HG03439 (cell line): Measurements from ENCODE around the gene PDE11A.
"Not testable (repeated sequence)": the region's sequence is repeated elsewhere in the genome, so short reads cannot be mapped to it uniquely, and the experiment has no call there.

ENCODE experiments used
- ATAC-seq: cut with Tn5 transposase; IDR thresholded peaks from one replicate; pipeline ENCODE4 v1.9.1; 2021; ENCODE audit warnings: mild to moderate bottlenecking, moderate library complexity; ENCODE audit not compliant: unreplicated experiment

Gene PDE11A

DNA sequence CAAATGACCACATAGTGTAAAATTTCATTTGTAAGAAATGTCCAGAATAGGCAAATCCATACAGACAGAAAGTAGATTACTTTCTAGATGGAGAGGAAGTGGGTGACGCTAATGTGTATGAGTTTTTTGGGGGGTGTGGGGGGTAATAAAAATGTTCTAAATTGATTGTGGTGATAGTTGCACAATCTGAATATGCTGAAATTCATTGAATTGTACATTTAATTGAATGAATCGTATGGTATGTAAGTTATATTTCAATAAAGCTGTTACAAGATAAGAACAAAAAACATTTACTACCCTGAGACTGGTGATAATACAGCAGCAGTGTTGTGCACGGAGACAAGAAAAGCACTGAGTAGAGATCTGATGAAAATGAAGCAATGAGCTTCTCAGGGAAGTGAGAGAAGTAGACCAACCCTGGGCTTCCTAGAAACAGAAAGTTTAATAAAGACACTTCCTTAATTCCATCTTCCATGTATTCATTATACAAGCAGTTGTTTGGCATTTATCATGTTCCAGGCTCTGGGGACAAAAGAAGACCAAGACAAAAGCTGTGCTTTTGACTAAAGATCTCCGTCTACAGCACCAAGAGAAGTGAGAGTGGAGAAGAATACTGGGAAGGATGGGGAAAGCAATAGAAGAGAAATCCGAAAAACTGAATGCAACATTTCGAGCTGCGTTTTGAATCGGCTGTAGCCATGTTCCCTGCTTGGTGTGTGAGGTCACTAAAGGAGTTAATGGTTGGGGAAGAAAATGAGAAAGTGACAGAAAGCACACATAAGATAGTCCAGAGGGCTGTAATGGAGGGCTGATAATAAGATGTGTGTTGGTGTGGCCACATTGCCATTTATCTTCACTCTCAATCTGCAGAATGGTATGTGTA, 1.8 kb upstream of the PDE11A start:
- no peak for ATAC-seq

DNA sequence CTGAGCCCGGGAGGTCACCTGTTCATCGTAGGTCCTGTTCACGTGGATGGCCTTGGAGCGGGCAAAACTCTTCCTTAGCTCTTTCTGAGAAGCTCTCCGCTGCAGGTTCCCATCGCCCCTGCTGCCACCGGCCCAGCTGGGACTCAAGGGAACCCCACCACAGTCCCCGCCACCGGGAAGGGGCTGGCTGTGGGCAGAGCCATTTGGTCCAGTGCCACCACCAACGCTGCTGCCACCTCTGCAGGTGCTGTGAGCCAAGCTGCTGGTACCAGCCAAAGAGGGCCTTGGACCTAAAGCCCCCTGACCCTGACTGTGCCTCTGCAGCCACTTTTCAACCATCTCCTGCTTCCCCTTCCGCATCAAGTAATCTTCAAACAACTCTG, 586 bp downstream of the PDE11A start:
- ATAC-seq, result no peak

DNA sequence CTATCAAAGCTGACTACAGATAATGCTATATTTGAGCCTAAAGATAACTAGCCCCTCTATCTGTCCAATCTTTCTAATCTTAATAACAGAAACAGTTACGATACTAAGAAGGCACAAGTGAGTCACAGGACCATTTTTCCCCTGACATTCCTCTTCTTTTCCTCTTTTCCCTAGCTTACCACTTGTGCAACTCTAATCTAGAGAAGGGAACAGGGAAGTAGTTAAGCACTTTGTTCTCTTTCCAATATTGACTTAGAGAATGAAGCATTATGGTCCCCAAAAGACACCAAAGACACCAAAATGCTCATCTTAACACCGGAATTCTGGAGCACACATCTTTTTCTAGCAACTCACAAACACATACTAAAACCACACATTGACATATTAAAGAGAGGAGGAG, 1.8 kb downstream of the PDE11A start:
- ATAC-seq, result no peak

DNA sequence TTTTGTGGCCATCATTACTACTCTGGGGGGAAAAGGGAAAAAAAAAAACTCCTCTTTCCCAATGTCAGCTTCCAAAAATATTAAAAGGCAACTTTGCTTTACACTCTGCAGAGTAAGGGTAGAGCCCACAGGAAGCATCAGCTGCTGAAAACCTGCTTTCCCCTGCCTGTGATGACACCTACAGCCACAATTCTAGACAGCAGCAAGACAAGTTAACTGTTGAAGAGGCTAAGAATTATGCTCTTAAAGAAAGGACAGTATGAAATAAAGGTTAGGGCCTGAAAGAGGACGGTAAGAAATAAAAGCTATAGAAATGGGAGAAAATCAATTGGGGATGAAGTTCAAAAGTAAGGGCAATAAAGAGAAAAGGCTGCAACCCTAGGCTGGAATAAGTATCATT, 3.0 kb downstream of the PDE11A start:
- ATAC-seq, result no peak

DNA sequence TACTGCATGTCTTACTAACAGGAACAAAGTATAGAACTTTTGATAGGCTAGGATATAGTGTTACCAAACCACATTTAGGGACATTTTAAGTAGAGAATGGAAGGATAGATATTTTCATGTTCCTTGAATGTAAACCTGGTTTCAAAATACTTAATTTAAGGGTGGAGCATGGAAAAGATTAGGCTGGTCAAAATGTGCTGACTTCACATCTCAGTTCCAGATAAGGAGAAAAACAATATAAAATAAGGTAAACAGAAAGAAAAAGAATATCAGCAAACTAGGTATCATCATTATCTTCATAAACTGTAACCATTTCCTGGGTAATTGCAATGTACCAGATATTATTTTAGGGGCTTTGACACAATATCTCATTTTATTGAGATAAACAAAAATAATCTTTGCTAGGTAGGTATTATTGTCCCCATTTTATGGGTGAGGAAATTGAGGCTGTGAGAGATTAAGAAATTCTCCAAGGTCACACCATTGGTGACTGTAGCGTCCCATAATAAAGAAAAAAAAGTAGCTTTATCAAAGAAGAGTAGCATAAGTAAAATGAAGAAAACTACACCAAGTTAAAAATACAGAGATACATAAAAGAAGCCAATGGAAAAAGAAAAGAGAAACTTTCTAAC, 3.6 kb downstream of the PDE11A start:
- no peak for ATAC-seq

DNA sequence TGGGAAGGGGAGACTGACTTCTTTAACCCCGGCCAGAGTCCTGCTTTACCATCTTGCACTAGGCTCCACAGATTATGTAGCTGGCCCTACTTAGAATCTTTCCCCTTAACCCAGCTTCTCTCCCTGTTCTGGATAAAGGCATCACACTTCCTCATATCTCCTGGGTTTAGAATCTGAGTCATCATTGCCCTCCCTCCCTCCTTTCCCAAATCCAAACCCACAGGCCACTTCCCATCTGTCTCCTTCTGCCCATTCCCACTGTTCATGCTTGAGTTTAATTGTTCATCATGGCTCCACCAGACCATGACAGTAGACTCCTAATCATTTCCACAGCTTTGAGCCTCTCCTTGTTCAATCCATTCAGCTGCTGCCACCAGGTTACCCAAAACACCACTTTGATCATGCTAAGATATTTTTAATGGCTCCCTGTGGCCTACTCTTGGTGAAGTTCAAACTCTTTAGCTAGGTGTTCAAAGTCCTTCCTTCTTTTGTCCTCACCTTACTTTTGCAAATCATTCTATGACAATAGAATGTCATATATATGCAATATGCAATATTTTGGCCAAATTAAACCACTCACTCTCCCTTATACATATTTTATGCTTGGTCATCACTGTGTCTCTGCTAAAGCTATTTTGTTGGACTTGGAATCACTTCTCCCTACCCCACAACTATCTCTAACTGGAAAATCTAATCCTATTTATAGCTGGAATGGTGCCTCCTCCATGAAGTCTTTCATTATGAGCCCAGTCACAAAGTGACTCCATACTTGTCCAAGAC, 5.5 kb downstream of the PDE11A start:
- ATAC-seq, result no peak

DNA sequence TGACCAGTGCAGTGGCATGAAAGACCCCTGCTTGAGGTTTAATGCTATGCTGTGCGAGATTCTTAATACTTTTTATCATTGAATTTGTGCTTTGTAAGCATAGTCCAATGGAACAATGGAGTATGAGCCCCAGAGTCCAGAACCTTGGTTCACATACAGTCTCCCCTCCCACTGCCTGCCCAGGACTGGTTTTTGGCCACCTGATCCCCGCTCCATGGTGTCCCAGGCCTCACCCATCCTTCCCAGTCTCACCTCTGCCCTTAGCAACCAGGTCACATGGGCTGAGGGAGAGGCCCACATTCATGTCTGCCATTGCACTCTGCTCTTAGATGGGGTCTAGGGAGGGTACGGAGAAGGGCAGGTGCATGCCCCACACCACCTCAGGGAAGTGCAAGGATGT, 6.3 kb downstream of the PDE11A start:
- no peak for ATAC-seq

DNA sequence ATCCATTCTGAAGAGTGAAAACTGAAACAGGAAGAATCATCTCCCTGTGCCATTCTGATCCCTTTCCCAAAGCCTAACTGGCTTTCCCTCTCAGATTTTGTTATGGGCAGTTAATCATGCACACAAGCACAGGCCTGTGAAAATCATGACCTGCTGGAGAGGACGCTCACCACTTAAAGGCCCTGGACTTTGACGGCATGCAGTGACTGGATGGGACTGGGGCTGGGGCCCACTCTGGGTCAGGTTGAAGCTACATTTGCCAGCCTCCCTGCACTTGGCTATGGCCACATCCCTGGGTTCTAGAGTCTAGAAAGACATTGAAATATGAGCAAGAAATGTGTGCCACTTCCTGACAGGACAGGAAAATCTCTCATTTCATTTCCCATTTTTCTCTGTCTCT, 12.9 kb downstream of the PDE11A start:
- no peak for ATAC-seq

DNA sequence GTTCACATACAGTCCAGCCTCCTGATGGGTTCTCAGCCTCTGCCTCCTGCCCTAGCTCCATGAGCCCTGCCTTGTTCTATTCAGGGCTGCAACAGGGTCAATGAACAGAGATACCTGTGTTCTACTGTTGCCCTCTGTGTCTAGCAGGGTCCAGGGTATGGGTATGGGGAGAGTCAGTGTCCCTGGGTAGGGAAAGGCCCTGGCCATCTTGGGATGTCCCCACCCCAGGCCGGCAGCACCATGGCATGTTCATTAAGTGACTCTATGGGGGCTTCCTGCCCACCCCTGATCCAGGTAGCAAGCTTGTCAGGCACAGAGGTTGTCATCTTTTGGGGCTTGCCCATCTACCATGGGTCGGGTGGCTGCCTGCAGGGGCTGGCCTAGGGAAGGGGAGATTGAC, 13.5 kb downstream of the PDE11A start:
- no peak for ATAC-seq

DNA sequence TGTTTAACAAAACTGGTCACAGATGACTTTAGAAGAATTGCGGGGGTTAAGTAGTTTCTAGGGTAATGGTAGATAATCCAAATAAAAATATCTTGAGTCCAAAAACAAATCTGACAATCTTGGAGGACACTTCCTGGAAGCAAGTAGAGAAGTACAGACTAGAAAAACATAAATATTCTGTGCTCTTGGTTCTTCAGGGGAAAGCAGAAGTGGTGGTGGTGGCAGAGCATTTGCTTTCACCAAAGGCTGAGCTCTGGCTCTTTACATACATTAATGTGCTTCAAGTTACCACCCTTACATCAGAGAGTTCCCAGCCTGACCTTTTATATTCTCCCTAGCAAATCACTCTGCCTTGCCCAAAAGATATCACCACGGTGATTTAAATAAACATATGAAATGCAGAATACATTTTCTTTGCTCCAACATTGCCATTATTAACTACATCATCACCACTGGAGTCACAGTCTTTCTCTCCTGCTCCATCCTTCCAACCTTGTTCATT, 15.3 kb downstream of the PDE11A start:
- ATAC-seq, result no peak

DNA sequence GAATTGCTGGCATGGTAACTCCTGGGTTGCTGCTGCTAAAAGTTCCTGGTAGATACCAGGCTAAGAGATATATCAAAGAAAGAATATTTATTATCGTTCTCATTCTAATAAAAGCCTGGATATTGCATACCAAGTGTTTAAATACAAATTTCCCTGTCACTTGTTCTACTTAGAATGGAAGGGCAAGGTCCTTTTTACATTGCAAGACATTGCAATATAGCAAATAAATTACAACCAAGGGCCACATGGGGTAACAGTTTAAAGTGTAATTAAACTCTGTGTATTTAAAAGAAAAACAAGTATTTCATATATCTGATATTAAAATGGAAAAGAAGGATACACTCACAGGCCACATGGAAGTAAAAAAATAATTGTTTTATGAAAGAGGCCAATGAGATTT, 16.2 kb downstream of the PDE11A start:
- no peak for ATAC-seq

DNA sequence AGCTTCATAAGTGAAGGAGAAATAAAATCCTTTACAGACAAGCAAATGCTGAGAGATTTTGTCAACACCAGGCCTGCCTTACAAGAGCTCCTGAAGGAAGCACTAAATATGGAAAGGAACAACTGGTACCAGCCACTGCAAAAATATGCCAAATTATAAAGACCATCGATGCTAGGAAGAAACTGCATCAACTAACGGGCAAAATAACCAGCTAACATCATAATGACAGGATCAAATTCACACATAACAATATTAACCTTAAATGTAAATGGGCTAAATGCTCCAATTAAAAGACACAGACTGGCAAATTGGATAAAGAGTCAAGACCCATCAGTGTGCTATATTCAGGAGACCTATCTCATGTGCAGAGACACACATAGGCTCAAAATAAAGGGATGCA, 21.3 kb downstream of the PDE11A start:
- not testable (repeated sequence) for ATAC-seq

DNA sequence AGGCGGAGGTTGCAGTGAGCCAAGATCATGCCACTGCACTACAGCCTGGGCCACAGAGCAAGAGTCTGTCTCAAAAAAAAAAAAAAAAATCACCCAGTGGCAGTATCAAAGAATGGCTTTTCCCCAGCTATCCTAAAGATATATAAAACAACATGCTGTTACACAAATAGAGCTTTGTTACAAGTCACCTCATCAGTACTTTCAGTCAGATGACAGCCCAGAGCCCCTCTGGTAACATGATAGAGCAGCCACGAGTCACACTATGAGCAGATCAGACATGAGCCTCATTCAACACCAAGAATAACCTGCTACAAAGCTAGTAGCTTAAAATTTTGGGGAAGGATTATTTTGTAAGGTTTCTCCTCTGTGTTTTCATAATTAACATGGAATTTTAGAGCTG, 25.2 kb downstream of the PDE11A start:
- no peak for ATAC-seq

DNA sequence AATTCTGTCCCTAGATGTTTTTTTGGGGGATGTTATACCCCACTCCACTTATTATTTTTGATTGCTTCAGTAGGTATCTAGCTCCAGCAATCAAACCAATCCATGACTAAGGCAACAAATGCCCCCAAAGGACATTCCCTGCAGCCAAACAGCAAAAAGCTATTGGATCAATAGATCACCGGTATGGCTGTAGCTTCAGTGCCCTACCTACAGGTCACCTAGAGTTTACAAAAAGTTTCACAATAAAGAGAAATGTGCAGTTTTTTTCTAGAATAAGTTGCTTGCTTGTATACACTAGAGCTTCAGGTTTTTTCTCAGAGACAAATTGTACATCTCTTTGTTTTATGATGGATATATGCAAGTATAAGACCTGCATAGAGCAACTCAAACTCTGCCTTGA, 27.7 kb downstream of the PDE11A start:
- ATAC-seq, result no peak

DNA sequence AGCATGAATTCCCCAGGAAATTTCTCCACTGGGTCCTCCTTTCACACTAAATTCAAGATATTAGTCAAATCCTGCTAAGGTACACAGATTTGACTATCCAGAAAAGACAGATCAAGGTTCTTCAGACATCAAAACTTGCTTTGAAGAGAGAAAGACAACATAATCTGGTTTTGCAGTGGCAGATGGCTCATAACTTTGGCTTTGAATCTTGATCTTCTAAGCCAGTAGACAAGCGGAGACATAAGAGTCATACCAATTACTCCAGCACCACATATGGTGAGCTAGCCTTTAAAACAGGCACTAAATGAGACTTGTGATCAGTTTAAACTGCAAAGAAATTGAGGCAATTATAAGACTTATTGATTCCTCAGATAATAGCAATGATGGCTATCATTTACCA, 29.3 kb downstream of the PDE11A start:
- ATAC-seq, result no peak

DNA sequence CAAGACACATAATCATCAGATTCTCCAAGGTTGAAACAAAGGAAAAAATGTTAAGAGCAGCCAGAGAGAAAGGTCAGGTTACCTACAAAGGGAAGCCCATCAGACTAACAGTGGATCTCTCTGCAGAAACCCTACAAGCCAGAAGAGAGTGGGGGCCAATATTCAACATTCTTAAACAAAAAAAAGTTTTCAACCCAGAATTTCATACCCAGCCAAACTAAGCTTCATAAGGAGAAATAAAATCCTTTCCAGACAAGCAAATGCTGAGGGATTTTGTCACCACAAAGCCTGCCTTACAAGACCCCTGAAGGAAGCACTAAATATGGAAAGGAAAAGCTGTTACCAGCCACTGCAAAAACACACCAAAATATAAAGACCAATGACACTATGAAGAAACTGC, 39.0 kb downstream of the PDE11A start:
- not testable (repeated sequence) for ATAC-seq

DNA sequence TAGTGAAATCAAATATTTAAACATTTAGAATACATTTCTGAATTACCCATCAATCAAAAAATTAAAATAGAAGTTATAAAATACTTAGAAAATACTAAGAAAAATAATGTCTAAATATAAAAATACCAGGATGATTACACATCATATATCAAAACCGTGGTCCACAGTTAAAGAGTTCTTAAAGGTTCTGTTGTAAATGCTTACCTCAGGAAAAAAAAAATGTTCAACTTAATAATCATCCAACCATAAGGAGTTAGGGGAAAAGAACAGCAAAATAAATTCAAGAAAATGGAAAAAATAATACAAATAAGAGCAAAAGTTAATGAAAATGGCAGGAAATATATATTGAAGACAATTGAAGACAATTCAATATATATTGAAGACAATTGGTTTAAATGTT, 43.2 kb downstream of the PDE11A start:
- no peak for ATAC-seq

DNA sequence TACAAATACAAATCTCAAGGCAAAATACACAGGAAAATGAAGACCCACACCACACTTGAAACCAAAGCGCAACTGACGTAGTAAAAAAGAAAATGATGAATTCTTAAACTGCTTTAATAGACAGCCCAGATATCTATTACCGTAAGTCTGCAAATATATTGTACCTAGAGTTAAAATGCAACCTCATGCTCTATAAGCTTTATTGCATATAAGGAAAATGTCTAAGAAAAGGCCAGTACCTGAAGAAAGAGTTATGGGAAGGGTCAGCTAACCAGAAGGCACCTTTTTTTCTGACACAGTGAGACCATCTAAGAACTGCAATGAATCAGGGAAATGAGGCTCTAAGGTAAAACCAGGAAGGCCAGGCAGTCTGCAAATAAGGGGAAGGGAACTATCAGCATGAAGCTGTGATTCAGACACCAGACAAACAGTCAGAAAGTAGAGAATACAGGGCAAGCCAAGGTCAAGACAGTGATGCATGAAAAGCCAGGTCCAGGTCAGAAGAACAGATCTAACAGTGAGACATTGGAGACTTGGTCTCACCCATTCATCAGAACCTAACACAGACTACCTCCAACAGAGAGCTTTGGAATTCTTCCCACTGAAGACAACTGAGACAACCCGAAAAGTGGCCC, 46.9 kb downstream of the PDE11A start:
- ATAC-seq, result no peak

DNA sequence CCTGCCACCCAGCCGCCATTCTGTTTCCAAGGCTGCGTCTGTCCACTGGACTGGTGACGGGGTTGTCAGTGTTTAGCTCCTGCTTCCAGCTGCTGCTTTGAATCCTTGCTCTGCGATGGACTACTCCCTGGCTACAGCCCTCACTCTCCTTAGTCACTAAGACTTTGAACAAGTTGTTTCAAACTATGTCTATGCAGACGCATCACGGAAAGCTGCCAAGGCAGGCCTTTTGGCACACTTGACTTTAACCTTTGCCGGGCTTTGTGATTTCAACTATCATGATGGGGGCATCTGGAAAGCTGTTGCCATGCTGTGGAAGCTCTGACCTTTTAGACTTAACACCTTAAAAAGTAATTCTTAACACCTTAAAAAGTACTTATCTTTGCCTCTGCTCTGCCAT, 54.4 kb downstream of the PDE11A start:
- no peak for ATAC-seq

DNA sequence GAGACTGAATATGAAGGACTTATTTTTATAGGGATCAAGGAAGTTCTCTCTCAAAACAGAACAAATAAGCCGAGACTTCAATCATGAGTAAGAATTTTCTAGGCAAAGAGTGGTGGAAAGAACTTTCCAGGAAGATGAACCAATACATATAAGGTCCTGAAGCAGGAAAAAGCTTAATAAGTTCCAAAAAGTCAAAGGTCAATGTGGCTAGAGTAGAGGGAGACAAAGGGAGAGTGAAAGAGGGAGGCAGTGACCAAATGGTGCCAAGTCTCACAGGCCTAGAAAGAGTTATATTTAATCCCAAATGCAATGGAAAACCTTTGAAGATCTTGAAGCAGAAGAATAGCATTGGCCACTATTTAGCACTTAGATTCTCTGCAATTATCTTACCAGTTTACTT, 56.0 kb downstream of the PDE11A start:
- ATAC-seq, result no peak

DNA sequence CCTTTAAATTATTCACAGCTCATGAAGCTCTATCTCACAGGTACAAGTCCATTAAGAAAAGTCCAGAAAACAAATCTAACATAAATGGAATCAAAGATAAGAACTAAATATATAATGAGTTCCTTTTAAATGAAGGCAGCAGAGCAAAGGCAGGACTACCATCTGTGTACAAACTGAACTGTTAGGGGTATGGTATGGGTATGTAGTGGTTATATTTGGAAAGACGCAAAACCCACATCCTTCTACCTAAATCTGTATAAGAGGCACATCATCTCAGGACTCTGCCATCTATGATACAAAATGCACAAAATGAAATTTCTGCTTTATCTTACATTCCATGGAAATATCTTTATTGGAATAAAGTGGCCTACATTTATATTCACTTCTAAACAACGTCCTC, 59.9 kb downstream of the PDE11A start:
- ATAC-seq, result no peak
